ENCODE data around the gene CMIP.

DNA sequence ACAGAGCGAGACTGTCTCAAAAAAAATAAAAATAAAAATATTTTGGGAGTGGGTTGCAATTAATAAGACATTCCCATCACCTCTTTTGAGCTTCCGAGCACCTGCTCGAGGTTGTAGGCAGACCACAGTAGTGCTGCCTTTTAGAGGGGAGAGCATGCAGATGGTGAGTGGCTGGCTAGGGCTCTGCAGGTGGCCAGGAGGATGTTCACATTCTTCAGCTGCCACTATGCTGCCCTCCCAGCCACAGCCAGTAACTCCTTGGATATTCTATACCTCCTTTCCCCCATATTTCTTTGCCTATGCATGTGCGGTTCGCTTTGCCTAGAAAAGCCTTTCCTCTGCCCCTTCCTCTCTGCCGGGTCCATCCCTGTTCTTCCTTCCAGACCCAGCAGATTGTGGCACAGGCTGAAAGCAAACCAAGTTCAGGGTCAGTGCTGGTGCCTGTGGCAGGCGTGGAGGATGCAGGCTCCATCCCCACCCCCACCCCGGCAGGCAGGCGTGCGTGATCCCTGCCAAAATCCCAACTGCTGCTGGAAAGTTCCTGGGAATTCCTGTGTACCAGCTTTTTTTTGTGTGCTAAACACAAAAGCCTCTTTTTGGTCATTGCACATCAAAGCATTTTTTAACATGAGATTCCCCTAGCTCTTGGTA is 33.8 kb upstream of the CMIP start:
- no peak for TF ChIP-seq TEAD1 (CRISPR knock-in tag; IDR thresholded peaks at IDR 0.05)
- no peak for TF ChIP-seq ZMAT4 (CRISPR knock-in tag; IDR thresholded peaks at IDR 0.05)
- TF ChIP-seq, protein P1, sequence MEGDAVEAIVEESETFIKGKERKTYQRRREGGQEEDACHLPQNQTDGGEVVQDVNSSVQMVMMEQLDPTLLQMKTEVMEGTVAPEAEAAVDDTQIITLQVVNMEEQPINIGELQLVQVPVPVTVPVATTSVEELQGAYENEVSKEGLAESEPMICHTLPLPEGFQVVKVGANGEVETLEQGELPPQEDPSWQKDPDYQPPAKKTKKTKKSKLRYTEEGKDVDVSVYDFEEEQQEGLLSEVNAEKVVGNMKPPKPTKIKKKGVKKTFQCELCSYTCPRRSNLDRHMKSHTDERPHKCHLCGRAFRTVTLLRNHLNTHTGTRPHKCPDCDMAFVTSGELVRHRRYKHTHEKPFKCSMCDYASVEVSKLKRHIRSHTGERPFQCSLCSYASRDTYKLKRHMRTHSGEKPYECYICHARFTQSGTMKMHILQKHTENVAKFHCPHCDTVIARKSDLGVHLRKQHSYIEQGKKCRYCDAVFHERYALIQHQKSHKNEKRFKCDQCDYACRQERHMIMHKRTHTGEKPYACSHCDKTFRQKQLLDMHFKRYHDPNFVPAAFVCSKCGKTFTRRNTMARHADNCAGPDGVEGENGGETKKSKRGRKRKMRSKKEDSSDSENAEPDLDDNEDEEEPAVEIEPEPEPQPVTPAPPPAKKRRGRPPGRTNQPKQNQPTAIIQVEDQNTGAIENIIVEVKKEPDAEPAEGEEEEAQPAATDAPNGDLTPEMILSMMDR (IDR thresholded peaks at IDR 0.05), result no peak
- TF ChIP-seq FOXK1 (CRISPR knock-in tag; IDR thresholded peaks at IDR 0.05), result no peak
- TF ChIP-seq, protein P2, sequence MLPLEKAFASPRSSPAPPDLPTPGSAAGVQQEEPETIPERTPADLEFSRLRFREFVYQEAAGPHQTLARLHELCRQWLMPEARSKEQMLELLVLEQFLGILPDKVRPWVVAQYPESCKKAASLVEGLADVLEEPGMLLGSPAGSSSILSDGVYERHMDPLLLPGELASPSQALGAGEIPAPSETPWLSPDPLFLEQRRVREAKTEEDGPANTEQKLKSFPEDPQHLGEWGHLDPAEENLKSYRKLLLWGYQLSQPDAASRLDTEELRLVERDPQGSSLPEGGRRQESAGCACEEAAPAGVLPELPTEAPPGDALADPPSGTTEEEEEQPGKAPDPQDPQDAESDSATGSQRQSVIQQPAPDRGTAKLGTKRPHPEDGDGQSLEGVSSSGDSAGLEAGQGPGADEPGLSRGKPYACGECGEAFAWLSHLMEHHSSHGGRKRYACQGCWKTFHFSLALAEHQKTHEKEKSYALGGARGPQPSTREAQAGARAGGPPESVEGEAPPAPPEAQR (CRISPR knock-in tag; IDR thresholded peaks at IDR 0.05), result no peak
- TF ChIP-seq USF1 (CRISPR knock-in tag; IDR thresholded peaks at IDR 0.05), result no peak
- TF ChIP-seq ZNF121 (CRISPR knock-in tag; IDR thresholded peaks at IDR 0.05), result no peak
- no peak for TF ChIP-seq HMGA2 (CRISPR knock-in tag; IDR thresholded peaks at IDR 0.05)
- no peak for TF ChIP-seq SMAD4 (CRISPR knock-in tag; IDR thresholded peaks at IDR 0.05)
- TF ChIP-seq JUN (CRISPR knock-in tag; IDR thresholded peaks at IDR 0.05), result no peak
- no peak for TF ChIP-seq ATF3 (CRISPR knock-in tag; conservative IDR thresholded peaks at IDR 0.05)
- no peak for TF ChIP-seq KAT7 (CRISPR knock-in tag; IDR thresholded peaks at IDR 0.05; ENCODE audit: borderline replicate concordance)

All from WTC11 (cell line).